WERI-Rb-1 (cell line): ENCODE results near the gene LPGAT1.
"Not testable (repeated sequence)": the region's sequence is repeated elsewhere in the genome, so short reads cannot be mapped to it uniquely, and the experiment has no call there.

ENCODE experiments used
- DNase-seq: peaks from one replicate; pipeline ENCODE4 v3.0.0-alpha.2; 2020
- H3K27ac ChIP-seq: fragments of 250-450 bp; sonication (Bioruptor Pico); 2 replicates; pipeline ENCODE4 v1.5.1; 2020; ENCODE audit warnings: mild to moderate bottlenecking, moderate library complexity
- H3K27me3 ChIP-seq: fragments of 250-450 bp; sonication (Bioruptor Pico); 2 replicates; pipeline ENCODE4 v1.5.1; 2021; ENCODE audit warnings: mild to moderate bottlenecking, low read depth, moderate library complexity; ENCODE audit not compliant: insufficient read depth, severe bottlenecking
- H3K36me3 ChIP-seq: fragments of 250-450 bp; sonication (Bioruptor Pico); 2 replicates; pipeline ENCODE4 v1.5.1; 2020; ENCODE audit warnings: mild to moderate bottlenecking, moderate library complexity
- H3K4me3 ChIP-seq: 2 replicates; pipeline ENCODE4 v1.5.1; 2011; ENCODE audit warnings: low read depth, mild to moderate bottlenecking, control low read depth, low read length
- H3K9me3 ChIP-seq: fragments of 250-450 bp; sonication (Bioruptor Pico); 2 replicates; pipeline ENCODE4 v1.5.1; 2021; ENCODE audit warnings: mild to moderate bottlenecking, moderate library complexity; ENCODE audit not compliant: severe bottlenecking
- TF ChIP-seq, protein P1 (sequence below): IDR thresholded peaks from 2 replicates; pipeline ENCODE4 v1.5.1; 2011; ENCODE audit warnings: low read depth, mild to moderate bottlenecking, control low read depth, inconsistent platforms, low read length

Gene LPGAT1

GRCh38 chr1:211830328-211831142 lies at the start of gene LPGAT1:
Gene LPGAT1, minus strand, starts transcription at chr1:211830763. Its CDS starts 1,467 bp downstream, at chr1:211829296.
- peaks cover 32% of the 10 kb centered on the region for H3K36me3 ChIP-seq
- peak within 1 kb of the TSS; percentile 88 for H3K27ac ChIP-seq
- H3K9me3 ChIP-seq, result no peaks in the 10 kb centered on the region
- DNase-seq, result peak; percentile 90
- H3K4me3 ChIP-seq, result peak within 1 kb of the TSS; percentile 83
- no peaks in the 10 kb centered on the region for H3K27me3 ChIP-seq
- TF ChIP-seq, protein P1, sequence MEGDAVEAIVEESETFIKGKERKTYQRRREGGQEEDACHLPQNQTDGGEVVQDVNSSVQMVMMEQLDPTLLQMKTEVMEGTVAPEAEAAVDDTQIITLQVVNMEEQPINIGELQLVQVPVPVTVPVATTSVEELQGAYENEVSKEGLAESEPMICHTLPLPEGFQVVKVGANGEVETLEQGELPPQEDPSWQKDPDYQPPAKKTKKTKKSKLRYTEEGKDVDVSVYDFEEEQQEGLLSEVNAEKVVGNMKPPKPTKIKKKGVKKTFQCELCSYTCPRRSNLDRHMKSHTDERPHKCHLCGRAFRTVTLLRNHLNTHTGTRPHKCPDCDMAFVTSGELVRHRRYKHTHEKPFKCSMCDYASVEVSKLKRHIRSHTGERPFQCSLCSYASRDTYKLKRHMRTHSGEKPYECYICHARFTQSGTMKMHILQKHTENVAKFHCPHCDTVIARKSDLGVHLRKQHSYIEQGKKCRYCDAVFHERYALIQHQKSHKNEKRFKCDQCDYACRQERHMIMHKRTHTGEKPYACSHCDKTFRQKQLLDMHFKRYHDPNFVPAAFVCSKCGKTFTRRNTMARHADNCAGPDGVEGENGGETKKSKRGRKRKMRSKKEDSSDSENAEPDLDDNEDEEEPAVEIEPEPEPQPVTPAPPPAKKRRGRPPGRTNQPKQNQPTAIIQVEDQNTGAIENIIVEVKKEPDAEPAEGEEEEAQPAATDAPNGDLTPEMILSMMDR, result peak; percentile 76

- Histone ChIP-seq H3K4me3 (no peak overlapping the region), H3K27ac (no peak overlapping the region), H3K36me3 (no peaks in the 10 kb centered on the region), H3K27me3 (no peaks in the 10 kb centered on the region), H3K9me3 (peaks cover 3% of the 10 kb centered on the region)
- TF ChIP-seq, protein P1, result no peak
- DNase-seq, result no peak
Measured at GRCh38 chr1:211879475-211879874, 48.9 kb upstream of the LPGAT1 start.

GRCh38 chr1:211876851-211877590 lies 46.5 kb upstream of the LPGAT1 start:
- TF ChIP-seq, protein P1, result no peak
- DNase-seq, result no peak
- H3K27me3 ChIP-seq, result no peaks in the 10 kb centered on the region
- no peaks in the 10 kb centered on the region for H3K36me3 ChIP-seq
- H3K27ac ChIP-seq, result no peak overlapping the region
- no peak overlapping the region for H3K4me3 ChIP-seq
- peaks cover 3% of the 10 kb centered on the region for H3K9me3 ChIP-seq

- Histone ChIP-seq H3K4me3 (no peak overlapping the region), H3K27me3 (no peaks in the 10 kb centered on the region), H3K9me3 (no peaks in the 10 kb centered on the region), H3K27ac (no peak overlapping the region), H3K36me3 (no peaks in the 10 kb centered on the region)
- no peak for DNase-seq
- TF ChIP-seq, protein P1, result no peak
Measured at GRCh38 chr1:211875541-211875940, 45.0 kb upstream of the LPGAT1 start.

- H3K4me3 ChIP-seq, result no peak overlapping the region
Measured at GRCh38 chr1:211874521-211875347, 44.2 kb upstream of the LPGAT1 start.

DNA sequence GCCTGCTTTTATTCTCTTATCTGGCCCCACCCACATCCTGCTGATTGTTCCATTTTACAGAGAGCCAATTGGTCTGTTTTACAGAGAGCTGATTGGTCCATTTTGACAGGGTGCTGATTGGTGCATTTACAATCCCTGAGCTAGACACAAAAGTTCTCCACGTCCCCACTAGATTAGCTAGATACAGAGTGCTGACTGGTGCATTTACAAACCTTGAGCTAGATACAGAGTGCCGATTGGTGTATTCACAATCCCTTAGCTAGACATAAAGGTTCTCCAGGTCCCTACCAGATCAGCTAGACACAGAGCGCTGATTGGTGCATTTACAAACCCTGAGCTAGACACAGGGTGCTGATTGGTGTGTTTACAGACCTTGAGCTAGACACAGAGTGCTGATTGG lies 43.2 kb upstream of the LPGAT1 start:
- not testable (repeated sequence) for H3K4me3 ChIP-seq, H3K36me3 ChIP-seq, H3K9me3 ChIP-seq, H3K27me3 ChIP-seq, H3K27ac ChIP-seq, DNase-seq

More at GRCh38 chr1:211874521-211875347, 44.2 kb upstream of the LPGAT1 start:
- TF ChIP-seq, protein P1, result no peak
- DNase-seq, result no peak
- Histone ChIP-seq H3K36me3 (no peaks in the 10 kb centered on the region), H3K27me3 (no peaks in the 10 kb centered on the region), H3K27ac (no peak overlapping the region), H3K9me3 (no peaks in the 10 kb centered on the region)
